Measurements from ENCODE around the gene E4F1. TPM values are rescaled to one million over a fixed set of nuclear protein-coding genes. Genes with fewer than 3 reads are reported as not detected.

The E4F1 gene
- total RNA-seq, 1 donor: 31.5 TPM

DNA sequence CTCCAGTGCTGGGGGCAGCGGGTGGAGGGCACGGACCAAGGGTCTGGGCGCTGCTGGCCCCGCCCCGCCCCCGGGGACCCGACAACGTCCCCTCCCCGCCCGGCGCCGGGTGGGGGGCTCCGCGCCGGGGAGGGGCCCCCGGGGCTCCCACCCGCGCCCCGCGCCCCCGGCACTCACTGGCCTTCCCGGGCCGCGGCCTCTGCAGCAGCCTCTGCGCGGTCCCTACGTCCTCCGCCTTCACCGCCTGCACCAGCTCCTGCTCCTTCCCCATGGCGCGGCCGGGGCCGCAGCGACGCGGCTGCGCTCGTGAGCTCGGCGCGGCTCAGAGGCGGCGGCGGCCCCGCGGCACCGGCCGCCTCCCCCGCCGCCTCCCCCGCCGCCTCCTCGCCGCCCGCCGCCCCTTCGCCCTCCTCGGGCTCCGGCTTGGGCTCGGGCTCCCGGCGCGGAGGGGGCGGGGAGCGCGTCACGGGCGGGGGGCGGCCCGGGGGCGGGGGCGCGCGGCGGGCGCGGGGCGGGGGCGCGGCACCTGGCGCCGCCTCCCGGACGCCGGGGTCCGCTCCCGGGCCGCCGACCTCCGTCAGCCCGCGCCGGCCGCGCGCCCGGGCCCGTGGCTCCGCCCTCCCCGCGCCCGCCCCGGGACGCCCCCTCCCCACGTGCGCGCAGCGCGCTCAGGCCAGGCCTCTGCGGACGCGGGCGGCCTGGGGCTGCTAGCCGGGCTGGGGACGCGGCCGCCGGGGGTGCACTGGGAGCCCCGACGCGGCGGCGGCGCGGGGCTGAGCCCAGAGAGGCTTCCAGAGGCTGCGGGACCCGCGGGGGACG, 27.0 kb upstream of the E4F1 start, which contains the start of gene CASKIN1:
Gene CASKIN1, minus strand, starts transcription at position 444 of the 819 bp plus-strand sequence. Its CDS starts 173 bp downstream, at position 271.
- Histone ChIP-seq H3K79me2 (ENCODE audit: insufficient read depth, low read length) (no peaks in the 10 kb centered on the region), H3K4me3 (ENCODE audit: insufficient read depth, low read length) (no peak within 1 kb of the TSS), H3K27ac (ENCODE audit: low read depth, low read length) (no peak within 1 kb of the TSS), H2AFZ (ENCODE audit: low read length) (no peak within 1 kb of the TSS), H3K4me1 (ENCODE audit: insufficient read depth, low read length) (no peaks in the 10 kb centered on the region), H3K36me3 (ENCODE audit: insufficient read depth, low read length) (no peaks in the 10 kb centered on the region), H3K9me3 (ENCODE audit: low read depth, low read length) (no peaks in the 10 kb centered on the region), H3K4me2 (ENCODE audit: insufficient read depth, low read length) (no peak within 1 kb of the TSS), H3K27me3 (ENCODE audit: insufficient read depth, low read length) (peaks cover 55% of the 10 kb centered on the region), H4K20me1 (ENCODE audit: insufficient read depth, low read length) (no peaks in the 10 kb centered on the region)
- peak; percentile 96 for DNase-seq (ENCODE audit: insufficient read length, low spot score, missing footprints)
- TF ChIP-seq, protein P1, sequence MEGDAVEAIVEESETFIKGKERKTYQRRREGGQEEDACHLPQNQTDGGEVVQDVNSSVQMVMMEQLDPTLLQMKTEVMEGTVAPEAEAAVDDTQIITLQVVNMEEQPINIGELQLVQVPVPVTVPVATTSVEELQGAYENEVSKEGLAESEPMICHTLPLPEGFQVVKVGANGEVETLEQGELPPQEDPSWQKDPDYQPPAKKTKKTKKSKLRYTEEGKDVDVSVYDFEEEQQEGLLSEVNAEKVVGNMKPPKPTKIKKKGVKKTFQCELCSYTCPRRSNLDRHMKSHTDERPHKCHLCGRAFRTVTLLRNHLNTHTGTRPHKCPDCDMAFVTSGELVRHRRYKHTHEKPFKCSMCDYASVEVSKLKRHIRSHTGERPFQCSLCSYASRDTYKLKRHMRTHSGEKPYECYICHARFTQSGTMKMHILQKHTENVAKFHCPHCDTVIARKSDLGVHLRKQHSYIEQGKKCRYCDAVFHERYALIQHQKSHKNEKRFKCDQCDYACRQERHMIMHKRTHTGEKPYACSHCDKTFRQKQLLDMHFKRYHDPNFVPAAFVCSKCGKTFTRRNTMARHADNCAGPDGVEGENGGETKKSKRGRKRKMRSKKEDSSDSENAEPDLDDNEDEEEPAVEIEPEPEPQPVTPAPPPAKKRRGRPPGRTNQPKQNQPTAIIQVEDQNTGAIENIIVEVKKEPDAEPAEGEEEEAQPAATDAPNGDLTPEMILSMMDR (IDR thresholded peaks at IDR 0.05; ENCODE audit: extremely low read depth, low read depth, low read length): no peak

DNA sequence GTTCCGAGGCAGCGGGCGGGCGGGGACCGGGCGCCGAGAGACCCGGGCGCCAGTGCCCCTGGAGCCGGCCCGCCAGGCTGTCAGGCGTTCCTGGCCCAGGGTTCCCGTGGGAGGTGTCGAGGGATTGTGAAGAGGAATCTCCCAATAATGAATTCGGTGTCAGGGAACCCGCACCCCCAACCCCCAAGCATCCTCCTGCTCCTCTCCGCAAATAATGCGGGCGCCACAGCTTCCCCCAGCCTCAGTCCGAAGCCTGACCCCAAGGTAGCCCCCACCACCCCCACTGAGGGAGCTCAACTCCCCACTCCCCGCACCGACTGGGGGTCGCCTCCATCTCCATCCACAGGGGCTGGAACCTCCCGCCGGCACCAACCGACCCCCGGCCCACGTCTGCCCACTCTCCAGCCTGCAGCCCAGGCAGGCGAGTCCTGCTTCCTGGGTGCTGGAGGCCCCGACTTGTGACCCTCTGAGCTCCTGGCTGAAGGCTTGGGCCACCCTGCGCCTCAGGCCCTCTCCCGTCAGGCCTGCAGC, 26.3 kb upstream of the E4F1 start:
- no peak overlapping the region for H3K4me2 ChIP-seq (ENCODE audit: insufficient read depth, low read length)

DNA sequence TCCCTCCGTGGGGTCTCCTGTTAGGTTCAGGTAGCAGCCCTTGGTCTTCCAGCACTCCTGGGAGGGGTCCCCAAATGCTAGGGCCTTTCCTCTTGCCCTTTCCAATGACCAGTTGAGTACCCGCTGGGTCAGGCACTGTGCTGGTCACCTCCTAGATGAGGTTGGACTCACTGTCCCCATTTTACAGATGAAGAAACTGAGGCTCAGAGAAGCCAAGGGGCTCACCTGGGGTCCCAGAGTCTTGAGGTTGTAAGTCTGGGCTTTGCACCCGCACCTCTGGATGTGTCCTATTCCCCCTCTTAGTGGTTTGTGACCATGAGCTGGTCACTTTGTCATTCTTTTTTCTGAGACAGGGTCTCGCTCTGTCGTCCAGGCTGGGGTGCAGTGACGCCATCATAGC, 25.6 kb upstream of the E4F1 start:
- no peaks in the 10 kb centered on the region for H3K4me1 ChIP-seq (ENCODE audit: insufficient read depth, low read length)
- no peak overlapping the region for H3K4me3 ChIP-seq (ENCODE audit: insufficient read depth, low read length)
- no peaks in the 10 kb centered on the region for H3K36me3 ChIP-seq (ENCODE audit: insufficient read depth, low read length)
- no peaks in the 10 kb centered on the region for H4K20me1 ChIP-seq (ENCODE audit: insufficient read depth, low read length)
- H3K9me3 ChIP-seq (ENCODE audit: low read depth, low read length): no peaks in the 10 kb centered on the region
- H3K27ac ChIP-seq (ENCODE audit: low read depth, low read length): no peak overlapping the region
- H2AFZ ChIP-seq (ENCODE audit: low read length): no peak overlapping the region
- TF ChIP-seq, protein P1 (IDR thresholded peaks at IDR 0.05; ENCODE audit: extremely low read depth, low read depth, low read length): no peak
- H3K27me3 ChIP-seq (ENCODE audit: insufficient read depth, low read length): peaks cover 55% of the 10 kb centered on the region
- no peak for DNase-seq (ENCODE audit: insufficient read length, low spot score, missing footprints)
- no peak overlapping the region for H3K4me2 ChIP-seq (ENCODE audit: insufficient read depth, low read length)
- H3K79me2 ChIP-seq (ENCODE audit: insufficient read depth, low read length): no peaks in the 10 kb centered on the region

More for the DNA sequence above, 26.3 kb upstream of the E4F1 start:
- Histone ChIP-seq H3K36me3 (ENCODE audit: insufficient read depth, low read length) (no peaks in the 10 kb centered on the region), H3K27me3 (ENCODE audit: insufficient read depth, low read length) (peaks cover 55% of the 10 kb centered on the region), H4K20me1 (ENCODE audit: insufficient read depth, low read length) (no peaks in the 10 kb centered on the region), H3K4me3 (ENCODE audit: insufficient read depth, low read length) (no peak overlapping the region), H3K27ac (ENCODE audit: low read depth, low read length) (no peak overlapping the region), H2AFZ (ENCODE audit: low read length) (no peak overlapping the region), H3K4me1 (ENCODE audit: insufficient read depth, low read length) (no peaks in the 10 kb centered on the region), H3K79me2 (ENCODE audit: insufficient read depth, low read length) (no peaks in the 10 kb centered on the region), H3K9me3 (ENCODE audit: low read depth, low read length) (no peaks in the 10 kb centered on the region)
- TF ChIP-seq, protein P1 (IDR thresholded peaks at IDR 0.05; ENCODE audit: extremely low read depth, low read depth, low read length): no peak
- peak; percentile 76 for DNase-seq (ENCODE audit: insufficient read length, low spot score, missing footprints)

DNA sequence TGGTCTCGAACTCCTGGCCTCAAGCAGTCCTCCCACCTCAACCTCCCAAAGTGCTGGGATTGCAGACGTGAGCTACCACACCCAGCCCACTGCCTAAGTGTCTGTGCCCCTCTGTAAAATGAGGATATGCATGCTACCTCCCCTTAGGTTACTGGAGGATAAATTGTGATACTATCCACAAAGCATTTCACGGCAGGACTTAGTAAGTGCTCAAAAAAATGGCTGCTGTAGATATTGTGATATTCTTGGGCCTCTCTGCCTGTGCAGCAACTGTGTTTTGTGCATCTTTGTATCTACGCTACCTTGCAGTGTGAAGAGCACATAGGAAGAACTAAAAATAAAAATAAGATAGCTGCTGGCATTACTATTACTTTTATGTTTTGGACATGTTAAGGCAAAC, 25.1 kb upstream of the E4F1 start:
- no peaks in the 10 kb centered on the region for H3K36me3 ChIP-seq (ENCODE audit: insufficient read depth, low read length)
- no peak overlapping the region for H3K4me3 ChIP-seq (ENCODE audit: insufficient read depth, low read length)
- H3K4me2 ChIP-seq (ENCODE audit: insufficient read depth, low read length): no peak overlapping the region
- peaks cover 55% of the 10 kb centered on the region for H3K27me3 ChIP-seq (ENCODE audit: insufficient read depth, low read length)
- no peak overlapping the region for H3K27ac ChIP-seq (ENCODE audit: low read depth, low read length)
- H3K79me2 ChIP-seq (ENCODE audit: insufficient read depth, low read length): no peaks in the 10 kb centered on the region
- DNase-seq (ENCODE audit: insufficient read length, low spot score, missing footprints): no peak
- H2AFZ ChIP-seq (ENCODE audit: low read length): no peak overlapping the region
- H3K9me3 ChIP-seq (ENCODE audit: low read depth, low read length): no peaks in the 10 kb centered on the region
- TF ChIP-seq, protein P1 (IDR thresholded peaks at IDR 0.05; ENCODE audit: extremely low read depth, low read depth, low read length): no peak
- no peaks in the 10 kb centered on the region for H4K20me1 ChIP-seq (ENCODE audit: insufficient read depth, low read length)
- H3K4me1 ChIP-seq (ENCODE audit: insufficient read depth, low read length): no peaks in the 10 kb centered on the region

Data from osteoblast (primary cell).